Suprapubic skin (tissue), 4 donors: ENCODE data around the gene ASPRV1.

Source experiments
- EP300 ChIP-seq: sonication (generic); formaldehyde crosslinking; IDR thresholded peaks from one replicate; pipeline ENCODE4 v1.6.1; 2017; ENCODE audit warnings: antibody characterized with exemption
- POLR2A ChIP-seq, 2 donors: fragments of 450-650 bp; IDR thresholded peaks; one replicate each; pipeline ENCODE4 v1.6.1; 2017; ENCODE audit warnings: antibody characterized with exemption in 2 of 2, mild to moderate bottlenecking in 2 of 2, moderate library complexity in 2 of 2
- POLR2AphosphoS5 ChIP-seq, 3 donors: sonication (generic); formaldehyde crosslinking; IDR thresholded peaks; one replicate each; pipeline ENCODE4 v1.6.1; 2017; ENCODE audit warnings: antibody characterized with exemption in 3 of 3
- TF ChIP-seq, protein P1 (sequence below), 2 donors: fragments of 200-600 bp in 1 of 2; fragments of 450-650 bp in 1 of 2; sonication (generic) in 1 of 2; IDR thresholded peaks; one replicate each; pipeline ENCODE4 v1.5.1; 2016 to 2019; ENCODE audit warnings: antibody characterized with exemption in 2 of 2, mild to moderate bottlenecking in 1 of 2, moderate library complexity in 1 of 2

DNA sequence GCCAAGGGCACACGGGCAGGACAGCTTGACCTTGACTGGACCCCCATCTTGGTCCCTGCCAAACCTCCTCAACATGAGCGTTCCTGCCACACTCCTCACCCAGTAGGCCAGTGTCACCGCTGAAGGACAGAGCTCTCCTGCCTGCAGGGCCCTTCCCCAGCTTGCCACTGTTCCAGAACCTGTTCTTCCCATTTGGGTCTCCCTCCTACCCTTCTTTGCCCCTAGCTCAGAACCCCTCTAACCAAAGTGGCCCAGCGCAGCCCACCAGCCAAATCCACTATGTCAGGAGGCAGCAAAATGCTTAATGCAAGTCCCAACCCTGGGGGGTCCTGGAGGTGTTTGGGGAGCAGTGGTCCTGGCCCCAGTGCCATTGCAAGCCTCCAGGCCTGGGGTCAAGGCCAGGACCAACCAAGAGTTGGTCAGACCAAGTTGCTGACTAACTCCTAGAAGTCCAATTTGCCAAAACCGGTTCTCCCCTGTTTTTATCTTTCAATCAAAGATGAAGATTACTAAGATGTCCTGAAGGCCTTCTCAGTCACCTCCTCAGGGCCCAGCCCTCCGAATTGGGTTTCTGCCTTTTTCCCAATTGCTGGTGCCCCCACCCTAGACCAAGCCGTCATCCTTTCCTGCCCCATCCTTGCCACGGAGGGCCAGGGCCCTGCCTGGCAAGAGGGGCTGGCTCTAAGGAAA is 4.5 kb upstream of the ASPRV1 start:
- TF ChIP-seq, protein P1, sequence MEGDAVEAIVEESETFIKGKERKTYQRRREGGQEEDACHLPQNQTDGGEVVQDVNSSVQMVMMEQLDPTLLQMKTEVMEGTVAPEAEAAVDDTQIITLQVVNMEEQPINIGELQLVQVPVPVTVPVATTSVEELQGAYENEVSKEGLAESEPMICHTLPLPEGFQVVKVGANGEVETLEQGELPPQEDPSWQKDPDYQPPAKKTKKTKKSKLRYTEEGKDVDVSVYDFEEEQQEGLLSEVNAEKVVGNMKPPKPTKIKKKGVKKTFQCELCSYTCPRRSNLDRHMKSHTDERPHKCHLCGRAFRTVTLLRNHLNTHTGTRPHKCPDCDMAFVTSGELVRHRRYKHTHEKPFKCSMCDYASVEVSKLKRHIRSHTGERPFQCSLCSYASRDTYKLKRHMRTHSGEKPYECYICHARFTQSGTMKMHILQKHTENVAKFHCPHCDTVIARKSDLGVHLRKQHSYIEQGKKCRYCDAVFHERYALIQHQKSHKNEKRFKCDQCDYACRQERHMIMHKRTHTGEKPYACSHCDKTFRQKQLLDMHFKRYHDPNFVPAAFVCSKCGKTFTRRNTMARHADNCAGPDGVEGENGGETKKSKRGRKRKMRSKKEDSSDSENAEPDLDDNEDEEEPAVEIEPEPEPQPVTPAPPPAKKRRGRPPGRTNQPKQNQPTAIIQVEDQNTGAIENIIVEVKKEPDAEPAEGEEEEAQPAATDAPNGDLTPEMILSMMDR (IDR thresholded peaks at IDR 0.05): no peak
- TF ChIP-seq POLR2AphosphoS5 (IDR thresholded peaks at IDR 0.05) (no peak), EP300 (no peak), POLR2A (IDR thresholded peaks at IDR 0.05) (no peak)
